ENCODE results near the gene MINDY3. TPM values are rescaled to one million over a fixed set of nuclear protein-coding genes. Genes with fewer than 3 reads are reported as not detected.

Gene MINDY3
- total RNA-seq, 2 donors from 2014 or later: 29.6 to 32.2 TPM

DNA sequence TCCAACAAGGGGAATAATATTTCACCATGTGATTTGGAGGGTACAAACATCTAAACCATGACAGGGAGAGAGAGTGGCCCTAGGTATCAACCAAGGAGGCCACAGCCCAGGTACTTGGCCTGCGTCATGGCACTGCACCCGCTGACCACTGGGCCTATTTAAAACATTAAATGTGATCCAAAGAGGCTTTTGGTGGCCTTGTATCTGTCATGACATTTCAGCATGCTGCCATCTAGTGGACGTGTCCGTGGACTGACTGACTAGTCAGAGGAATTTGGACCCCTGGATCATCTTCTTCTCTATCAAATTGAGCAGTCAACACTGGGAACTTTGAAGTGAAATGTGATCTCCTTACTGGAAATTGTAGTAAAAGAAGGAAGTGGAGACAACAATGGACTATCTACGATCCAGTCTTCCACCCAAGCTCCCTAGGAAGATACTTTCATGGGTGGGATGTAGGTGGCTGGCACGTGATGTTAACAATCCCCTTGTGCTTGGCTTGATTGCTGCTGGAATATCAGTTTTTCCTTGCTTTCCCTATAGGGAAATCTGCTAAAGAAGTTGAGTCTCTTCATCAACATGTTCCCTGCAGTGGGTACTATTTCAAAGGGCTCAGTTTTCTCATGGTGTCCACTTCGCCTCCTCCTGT is 116.0 kb downstream of the MINDY3 start:
- ATAC-seq (ENCODE audit: insufficient number of reproducible peaks, low FRiP score, low read depth) (no peak), DNase-seq (ENCODE audit: low spot score) (no peak)
- H3K9me3 ChIP-seq: no peaks in the 10 kb centered on the region
- H3K36me3 ChIP-seq: no peaks in the 10 kb centered on the region
- peak; percentile 39 for TF ChIP-seq CTCF (IDR thresholded peaks at IDR 0.05)
- no peak overlapping the region for H3K27ac ChIP-seq
- H3K27me3 ChIP-seq (replicated peaks; ENCODE audit: insufficient read depth): no peaks in the 10 kb centered on the region
- no peak overlapping the region for H3K4me3 ChIP-seq
- H3K4me1 ChIP-seq (ENCODE audit: control insufficient read depth in 1 of 2, low read depth in 2 of 2): peaks cover 4 to 15% of the 10 kb centered on the region in 2 donors

GRCh38 chr10:15743443-15743842 is 116.9 kb downstream of the MINDY3 start:
- no peaks in the 10 kb centered on the region for H3K9me3 ChIP-seq
- ATAC-seq (ENCODE audit: insufficient number of reproducible peaks, low FRiP score, low read depth) (no peak), DNase-seq (ENCODE audit: low spot score) (no peak)
- no peak overlapping the region for H3K4me3 ChIP-seq
- peaks cover 5 to 21% of the 10 kb centered on the region in 2 donors for H3K4me1 ChIP-seq (ENCODE audit: control insufficient read depth in 1 of 2, low read depth in 2 of 2)
- TF ChIP-seq CTCF (IDR thresholded peaks at IDR 0.05): no peak
- no peak overlapping the region for H3K27ac ChIP-seq
- no peaks in the 10 kb centered on the region for H3K36me3 ChIP-seq
- H3K27me3 ChIP-seq (replicated peaks; ENCODE audit: insufficient read depth): no peaks in the 10 kb centered on the region

DNA sequence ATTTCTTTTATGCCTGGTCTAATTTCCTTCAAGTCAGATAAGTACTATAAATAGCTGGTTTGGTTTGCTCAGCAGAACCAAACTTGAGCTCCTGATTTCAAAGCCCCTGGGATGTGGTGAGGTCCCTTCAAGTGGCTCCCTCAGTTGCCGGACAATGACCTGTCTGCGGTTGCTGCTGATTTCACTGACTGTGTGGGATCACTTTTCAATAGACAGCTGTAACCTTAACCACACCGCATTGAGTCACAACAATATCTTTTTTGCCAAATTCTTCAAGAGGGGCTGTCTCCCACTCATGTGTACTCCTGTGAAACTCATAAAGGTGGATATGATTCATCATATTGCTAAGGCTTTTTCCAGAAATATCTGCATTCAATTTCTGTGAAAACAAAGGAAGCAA is 117.5 kb downstream of the MINDY3 start:
- Histone ChIP-seq H3K27ac (no peak overlapping the region), H3K36me3 (no peaks in the 10 kb centered on the region), H3K4me3 (no peak overlapping the region), H3K4me1 (ENCODE audit: control insufficient read depth in 1 of 2, low read depth in 2 of 2) (peaks cover 6 to 27% of the 10 kb centered on the region in 2 donors), H3K9me3 (no peaks in the 10 kb centered on the region), H3K27me3 (replicated peaks; ENCODE audit: insufficient read depth) (no peaks in the 10 kb centered on the region)
- TF ChIP-seq CTCF (IDR thresholded peaks at IDR 0.05): no peak
- no peak for DNase-seq (ENCODE audit: low spot score)
- ATAC-seq (ENCODE audit: insufficient number of reproducible peaks, low FRiP score, low read depth): no peak

GRCh38 chr10:15742102-15742501 is 118.2 kb downstream of the MINDY3 start:
- H3K27me3 ChIP-seq (replicated peaks; ENCODE audit: insufficient read depth): no peaks in the 10 kb centered on the region
- H3K4me1 ChIP-seq (ENCODE audit: control insufficient read depth in 1 of 2, low read depth in 2 of 2): peaks cover 11 to 33% of the 10 kb centered on the region in 2 donors
- H3K9me3 ChIP-seq: no peaks in the 10 kb centered on the region
- DNase-seq (ENCODE audit: low spot score) (no peak), ATAC-seq (ENCODE audit: insufficient number of reproducible peaks, low FRiP score, low read depth) (no peak)
- H3K27ac ChIP-seq: no peak overlapping the region
- H3K36me3 ChIP-seq: no peaks in the 10 kb centered on the region
- H3K4me3 ChIP-seq: no peak overlapping the region
- TF ChIP-seq CTCF (IDR thresholded peaks at IDR 0.05): no peak

DNA sequence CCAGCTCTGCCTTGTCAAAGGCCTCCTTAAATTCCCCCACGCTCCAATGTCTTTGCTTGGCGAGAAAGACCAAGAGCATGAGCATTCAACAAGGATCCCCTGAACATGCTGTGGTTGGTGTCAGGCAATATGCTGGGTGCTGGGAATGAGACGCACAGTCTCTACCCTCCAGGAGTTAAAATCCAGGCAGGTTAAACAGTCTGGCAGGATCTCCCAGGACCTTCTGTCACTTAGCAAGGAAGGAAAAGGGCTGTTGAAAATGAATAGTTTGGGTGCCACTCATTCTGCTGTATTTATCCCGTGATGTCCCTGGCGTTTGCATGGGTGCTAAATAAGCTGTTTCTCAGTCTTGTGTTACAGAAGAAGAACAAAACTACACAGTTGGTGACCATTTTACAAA is 118.7 kb downstream of the MINDY3 start:
- peaks cover 11 to 33% of the 10 kb centered on the region in 2 donors for H3K4me1 ChIP-seq (ENCODE audit: control insufficient read depth in 1 of 2, low read depth in 2 of 2)
- TF ChIP-seq CTCF (IDR thresholded peaks at IDR 0.05): no peak
- no peaks in the 10 kb centered on the region for H3K9me3 ChIP-seq
- no peaks in the 10 kb centered on the region for H3K36me3 ChIP-seq
- no peak overlapping the region for H3K4me3 ChIP-seq
- no peak overlapping the region for H3K27ac ChIP-seq
- H3K27me3 ChIP-seq (replicated peaks; ENCODE audit: insufficient read depth): no peaks in the 10 kb centered on the region
- no peak for DNase-seq (ENCODE audit: low spot score)
- ATAC-seq (ENCODE audit: insufficient number of reproducible peaks, low FRiP score, low read depth): no peak

Data from thoracic aorta (tissue), 2 donors.